ENCODE data around the gene SEPTIN10.

- TF ChIP-seq JUN (IDR thresholded peaks at IDR 0.05; ENCODE audit: low read depth, low read length) (no peak), TEAD4 (IDR thresholded peaks at IDR 0.05; ENCODE audit: low read depth, low read length) (no peak), POLR2A (IDR thresholded peaks at IDR 0.05; ENCODE audit: control extremely low read depth in 1 of 2, low read depth in 2 of 2, low read length in 2 of 2) (no peak)
Measured at GRCh38 chr2:109513749-109514588, 99.8 kb downstream of the SEPTIN10 start.

Data from H1 (cell line).